ENCODE results near the gene GPR143. TPM values are rescaled to one million over a fixed set of nuclear protein-coding genes. Genes with fewer than 3 reads are reported as not detected.

The GPR143 gene
- total RNA-seq, 1 experiment from 2014 or later: not detected

- H3K4me1 ChIP-seq (ENCODE audit: control insufficient read depth, insufficient read depth, low read length): no peaks in the 10 kb centered on the region
- no peak overlapping the region for H3K4me3 ChIP-seq (ENCODE audit: low read depth in 2 of 2, low read length in 2 of 2)
- in situ Hi-C loops (cut with HindIII; ENCODE audit: low pct_unique_long_range_greater_than_20kb, low sequenced_read_pairs): no loop called here
- H3K27me3 ChIP-seq (ENCODE audit: control insufficient read depth, insufficient read depth, low read length): no peaks in the 10 kb centered on the region
- no peaks in the 10 kb centered on the region for H3K9me3 ChIP-seq (ENCODE audit: control insufficient read depth, insufficient read depth, low read depth, low read length)
- ATAC-seq: no peak
- TF ChIP-seq CTCF (IDR thresholded peaks at IDR 0.05) (no peak), SIN3A (IDR thresholded peaks at IDR 0.05; ENCODE audit: borderline replicate concordance, insufficient read depth, low read depth, low read length) (no peak), TCF7L2 (IDR thresholded peaks at IDR 0.05; ENCODE audit: low read depth, low read length) (no peak), REST (IDR thresholded peaks at IDR 0.05; ENCODE audit: insufficient read depth in 1 of 2, low read depth in 2 of 2, low read length in 1 of 2) (no peak), POLR2AphosphoS5 (IDR thresholded peaks at IDR 0.05; ENCODE audit: low read depth, low read length) (no peak)
- CTCF ChIA-PET: no interaction called here
- H3K36me3 ChIP-seq (ENCODE audit: control insufficient read depth, insufficient read depth, low read length): no peaks in the 10 kb centered on the region
- no TSS peak for BruUV-seq (replicated peaks)
- no peak overlapping the region for H3K27ac ChIP-seq (ENCODE audit: low read length)
- POLR2A ChIA-PET: no interaction called here
- DNase-seq (ENCODE audit: low read depth, low spot score): no peak
- intact Hi-C loops (cut with micrococcal nuclease; ENCODE audit: unreplicated experiment): no loop called here
Observed at GRCh38 chrX:9739130-9739529, 26.5 kb downstream of the GPR143 start.

- TF ChIP-seq TCF7L2 (IDR thresholded peaks at IDR 0.05; ENCODE audit: low read depth, low read length): no peak
- no peak for TF ChIP-seq CTCF (IDR thresholded peaks at IDR 0.05)
- no peak for TF ChIP-seq REST (IDR thresholded peaks at IDR 0.05; ENCODE audit: insufficient read depth in 1 of 2, low read depth in 2 of 2, low read length in 1 of 2)
- TF ChIP-seq POLR2AphosphoS5 (IDR thresholded peaks at IDR 0.05; ENCODE audit: low read depth, low read length): no peak
- TF ChIP-seq SIN3A (IDR thresholded peaks at IDR 0.05; ENCODE audit: borderline replicate concordance, insufficient read depth, low read depth, low read length): no peak
- Histone ChIP-seq H3K27ac (ENCODE audit: low read length) (no peak overlapping the region), H3K27me3 (ENCODE audit: control insufficient read depth, insufficient read depth, low read length) (no peaks in the 10 kb centered on the region), H3K36me3 (ENCODE audit: control insufficient read depth, insufficient read depth, low read length) (no peaks in the 10 kb centered on the region), H3K4me1 (ENCODE audit: control insufficient read depth, insufficient read depth, low read length) (no peaks in the 10 kb centered on the region), H3K4me3 (ENCODE audit: low read depth in 2 of 2, low read length in 2 of 2) (no peak overlapping the region), H3K9me3 (ENCODE audit: control insufficient read depth, insufficient read depth, low read depth, low read length) (no peaks in the 10 kb centered on the region)
- ATAC-seq (no peak), DNase-seq (ENCODE audit: low read depth, low spot score) (no peak)
- intact Hi-C loops (cut with micrococcal nuclease; ENCODE audit: unreplicated experiment): no loop called here
- ChIA-PET POLR2A (no interaction called here), CTCF (no interaction called here)
- BruUV-seq (replicated peaks): no TSS peak
- in situ Hi-C loops (cut with HindIII; ENCODE audit: low pct_unique_long_range_greater_than_20kb, low sequenced_read_pairs): no loop called here
Observed at GRCh38 chrX:9738151-9738550, 27.5 kb downstream of the GPR143 start.
